Measurements from ENCODE around the gene HAUS3.
"Not testable (repeated sequence)": the region's sequence is repeated elsewhere in the genome, so short reads cannot be mapped to it uniquely, and the experiment has no call there.

Gene HAUS3

GRCh38 chr4:2251795-2252529 is 10.0 kb upstream of the HAUS3 start:
- DNase-seq, result no peak

- no peak for DNase-seq
Observed at GRCh38 chr4:2251073-2251794, 9.3 kb upstream of the HAUS3 start.

- DNase-seq, result no peak
Observed at GRCh38 chr4:2250357-2251072, 8.6 kb upstream of the HAUS3 start.

- DNase-seq, result no peak
Observed at GRCh38 chr4:2249526-2250356, 7.8 kb upstream of the HAUS3 start.

- no peak for DNase-seq
Observed at GRCh38 chr4:2248821-2249261, 6.9 kb upstream of the HAUS3 start.

- DNase-seq, result no peak
Observed at GRCh38 chr4:2248044-2248780, 6.3 kb upstream of the HAUS3 start.

- no peak for DNase-seq
Observed at GRCh38 chr4:2247128-2248043, 5.5 kb upstream of the HAUS3 start.

- no peak for DNase-seq
Observed at GRCh38 chr4:2246384-2247127, 4.6 kb upstream of the HAUS3 start.

- no peak for DNase-seq
Observed at GRCh38 chr4:2245787-2246275, 3.9 kb upstream of the HAUS3 start.

GRCh38 chr4:2245057-2245786 is 3.3 kb upstream of the HAUS3 start:
- no peak for DNase-seq

- peak in 3 of 14 donors; percentile 46 to 51 (median 46) for DNase-seq
Observed at GRCh38 chr4:2243681-2244380, 1.9 kb upstream of the HAUS3 start.

- no peak for DNase-seq
Observed at GRCh38 chr4:2241003-2241402, 918 bp downstream of the HAUS3 start.

GRCh38 chr4:2236944-2237666 is 4.8 kb downstream of the HAUS3 start:
- no peak for DNase-seq

- DNase-seq, result no peak
Observed at GRCh38 chr4:2231082-2231481, 10.8 kb downstream of the HAUS3 start.

GRCh38 chr4:2226261-2226660 is 15.7 kb downstream of the HAUS3 start:
- DNase-seq, result no peak

GRCh38 chr4:2222838-2223237 is 19.1 kb downstream of the HAUS3 start:
- DNase-seq, result no peak

- not testable (repeated sequence) for DNase-seq
Observed at GRCh38 chr4:2221378-2221777, 20.5 kb downstream of the HAUS3 start.
